Neural progenitor cell (in vitro differentiated cells): ENCODE results near the gene ERP29.

ENCODE experiments used
- CTCF ChIP-seq: fragments of 200-600 bp; sonication (generic); IDR thresholded peaks from 2 replicates; pipeline ENCODE4 v1.5.1; 2017; ENCODE audit warnings: antibody characterized with exemption, mild to moderate bottlenecking
- EZH2 ChIP-seq: fragments of 200-600 bp; sonication (generic); IDR thresholded peaks from 2 replicates; pipeline ENCODE4 v1.6.1; 2017; ENCODE audit warnings: antibody characterized with exemption, mild to moderate bottlenecking, moderate library complexity

- no peak for TF ChIP-seq CTCF
- no peak for TF ChIP-seq EZH2
Observed at GRCh38 chr12:112025808-112026375, 12.7 kb downstream of the ERP29 start.
